GM23248 (cell line): ENCODE results near the gene KISS1. TPM values are rescaled to one million over a fixed set of nuclear protein-coding genes. Genes with fewer than 3 reads are reported as not detected.

Experiments used
- DNase-seq: peaks from one replicate; pipeline ENCODE4 v3.0.0-alpha.2; 2015
- H2AFZ ChIP-seq: fragments of 200-600 bp; sonication (generic); 2 replicates; pipeline ENCODE4 v1.6.1; 2016; ENCODE audit warnings: antibody characterized with exemption
- H3F3A ChIP-seq: fragments of 200-600 bp; sonication (generic); 2 replicates; pipeline ENCODE4 v1.6.1; 2016; ENCODE audit warnings: mild to moderate bottlenecking, antibody characterized with exemption, mixed run types; ENCODE audit not compliant: insufficient read depth
- H3K27ac ChIP-seq: fragments of 200-600 bp; sonication (generic); 2 replicates; pipeline ENCODE4 v1.5.1; 2016; ENCODE audit warnings: mild to moderate bottlenecking
- H3K27me3 ChIP-seq: fragments of 200-600 bp; sonication (generic); replicated peaks from 2 replicates; pipeline ENCODE4 v1.6.1; 2016; ENCODE audit warnings: mild to moderate bottlenecking; ENCODE audit not compliant: insufficient read depth
- H3K36me3 ChIP-seq: fragments of 200-600 bp; sonication (generic); 2 replicates; pipeline ENCODE4 v1.6.1; 2016; ENCODE audit warnings: low read depth, mild to moderate bottlenecking
- H3K4me1 ChIP-seq: fragments of 200-600 bp; sonication (generic); 2 replicates; pipeline ENCODE4 v1.6.1; 2016; ENCODE audit warnings: mild to moderate bottlenecking; ENCODE audit not compliant: insufficient read depth
- H3K4me2 ChIP-seq: fragments of 200-600 bp; sonication (generic); one replicate; pipeline ENCODE4 v1.6.1; 2016; ENCODE audit warnings: mild to moderate bottlenecking; ENCODE audit not compliant: unreplicated experiment
- H3K4me3 ChIP-seq: fragments of 200-600 bp; sonication (generic); 2 replicates; pipeline ENCODE4 v1.5.1; 2016; ENCODE audit warnings: mild to moderate bottlenecking
- H3K79me2 ChIP-seq: fragments of 200-600 bp; sonication (generic); 2 replicates; pipeline ENCODE4 v1.6.1; 2016; ENCODE audit warnings: mild to moderate bottlenecking; ENCODE audit not compliant: insufficient read depth
- H3K9ac ChIP-seq: fragments of 200-600 bp; sonication (generic); 2 replicates; pipeline ENCODE4 v1.6.1; 2016; ENCODE audit warnings: mild to moderate bottlenecking
- H3K9me2 ChIP-seq: fragments of 200-600 bp; sonication (generic); 2 replicates; pipeline ENCODE4 v1.6.1; 2016; ENCODE audit warnings: mixed run types, mild to moderate bottlenecking, moderate library complexity; ENCODE audit not compliant: insufficient read depth
- H3K9me3 ChIP-seq: fragments of 200-600 bp; sonication (generic); one replicate; pipeline ENCODE4 v1.6.1; 2017; ENCODE audit warnings: low read depth
- H4K20me1 ChIP-seq: fragments of 200-600 bp; sonication (generic); 2 replicates; pipeline ENCODE4 v1.6.0; 2016; ENCODE audit not compliant: insufficient read depth
- EZH2 ChIP-seq: fragments of 200-600 bp; sonication (generic); IDR thresholded peaks from 2 replicates; pipeline ENCODE4 v1.6.1; 2018; ENCODE audit warnings: antibody characterized with exemption, mild to moderate bottlenecking; ENCODE audit not compliant: insufficient read depth, poor library complexity, severe bottlenecking
- EZH2phosphoT487 ChIP-seq: fragments of 200-600 bp; sonication (generic); IDR thresholded peaks from 2 replicates; pipeline ENCODE4 v1.6.1; 2018; ENCODE audit warnings: antibody characterized with exemption, moderate library complexity, mild to moderate bottlenecking, low read depth; ENCODE audit not compliant: insufficient read depth
- WGBS, 2 experiments: methylation state at CpG; one replicate each; pipeline ENCODE4 v1.1.6; 2015 to 2017; ENCODE audit warnings: low lambda C conversion rate in 2 of 2, low coverage in 1 of 2; ENCODE audit errors: missing lambda C conversion rate in 2 of 2; 5-methylcytosine and 5-hydroxymethylcytosine counted together
- in situ Hi-C: fragments of 300-500 bp; cut with MboI; formaldehyde crosslinking; loops from 2 replicates; pipeline ENCODE4 v1.15.0; 2020
- polyA plus RNA-seq: library from polyadenylated mRNA; unstranded; fragments of >200 nt; fragmentation: Nextera tagmentation; extraction: Ambion mirVana; gene quantifications from 2 replicates; pipeline ENCODE4 v1.2.1, GENCODE V29; 2016
- total RNA-seq: library from RNA; depleted of rRNA; stranded (reverse); fragments of >200 nt; shearing (Covaris generic); gene quantifications from 2 replicates; pipeline ENCODE4 v1.2.3, GENCODE V29; 2014

Gene KISS1
- total and polyA plus RNA-seq, 2 experiments from 2014 or later: not detected

DNA sequence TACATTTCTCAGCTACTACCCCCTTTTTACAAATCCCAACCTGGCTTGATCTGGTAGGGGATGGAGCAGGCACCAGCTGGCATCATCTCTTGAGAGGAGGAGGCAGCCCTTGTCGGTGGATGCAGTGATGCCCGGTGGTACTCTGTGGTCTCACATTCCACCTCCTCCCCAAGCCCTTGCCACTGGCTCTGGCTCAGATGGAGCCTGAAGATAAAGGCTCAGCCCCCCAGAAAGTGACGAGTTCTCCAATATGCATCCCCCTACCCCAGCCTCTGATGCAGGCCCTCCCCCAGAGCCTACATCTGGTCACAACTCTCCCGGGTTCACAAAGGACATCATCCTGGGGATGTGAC lies 21.3 kb upstream of the KISS1 start:
- Histone ChIP-seq H3K79me2 (no peaks in the 10 kb centered on the region), H3K9me2 (no peaks in the 10 kb centered on the region), H3K36me3 (no peaks in the 10 kb centered on the region), H3K4me1 (no peaks in the 10 kb centered on the region), H3K9me3 (no peaks in the 10 kb centered on the region), H4K20me1 (no peaks in the 10 kb centered on the region), H3K4me3 (no peak overlapping the region), H3F3A (no peaks in the 10 kb centered on the region), H3K27me3 (no peaks in the 10 kb centered on the region), H3K27ac (no peak overlapping the region), H2AFZ (no peak overlapping the region), H3K9ac (no peak overlapping the region), H3K4me2 (no peak overlapping the region)
- WGBS, 2 experiments: 66 to 85% methylated on average over 4 of the region's 4 CpGs
- in situ Hi-C loops: no loop called here
- TF ChIP-seq EZH2 (no peak), EZH2phosphoT487 (no peak)
- DNase-seq: no peak

DNA sequence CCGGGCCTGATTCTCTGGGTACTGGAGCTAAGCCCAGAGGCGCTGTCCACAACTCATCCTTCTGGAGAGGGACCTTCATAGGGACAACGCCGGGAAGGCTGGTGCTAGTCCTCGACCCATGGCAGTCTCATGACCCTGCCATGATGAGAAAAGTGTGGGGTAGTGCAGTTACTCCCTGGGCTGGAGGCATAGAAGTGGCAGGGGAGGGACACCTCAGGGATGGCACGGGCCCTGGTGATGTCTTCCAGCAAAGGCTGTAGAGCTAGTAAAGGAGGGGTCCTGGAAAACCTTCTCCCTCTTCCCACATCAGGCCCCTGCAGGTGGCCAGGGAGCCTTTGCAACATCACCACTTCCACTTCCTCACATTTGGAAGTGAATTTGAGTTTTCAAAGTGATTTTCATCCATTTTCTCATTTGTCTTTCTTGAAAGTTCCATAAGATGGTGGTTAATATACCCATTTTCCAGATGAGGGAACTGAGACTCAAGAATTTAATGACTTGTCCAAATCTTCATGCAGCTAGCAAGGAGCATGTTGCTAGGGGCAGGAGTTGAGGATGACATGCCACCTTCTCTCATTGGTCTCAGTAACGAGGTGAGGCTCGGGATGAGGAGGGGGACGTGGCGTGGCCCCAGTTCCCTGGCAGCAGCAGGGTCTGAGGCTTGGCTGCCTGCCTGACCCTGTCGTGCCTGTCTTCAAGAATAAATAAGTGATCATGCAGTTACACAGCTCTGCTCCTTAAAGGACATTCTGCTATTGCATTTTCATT lies 20.8 kb upstream of the KISS1 start:
- no peak overlapping the region for H2AFZ ChIP-seq
- no peak overlapping the region for H3K4me3 ChIP-seq
- H3K36me3 ChIP-seq: no peaks in the 10 kb centered on the region
- H3K27ac ChIP-seq: no peak overlapping the region
- no peaks in the 10 kb centered on the region for H3F3A ChIP-seq
- no peak overlapping the region for H3K9ac ChIP-seq
- no peaks in the 10 kb centered on the region for H4K20me1 ChIP-seq
- no peaks in the 10 kb centered on the region for H3K9me2 ChIP-seq
- in situ Hi-C loops: no loop called here
- no peak for TF ChIP-seq EZH2phosphoT487
- no peak for TF ChIP-seq EZH2
- H3K4me1 ChIP-seq: no peaks in the 10 kb centered on the region
- no peaks in the 10 kb centered on the region for H3K27me3 ChIP-seq
- no peaks in the 10 kb centered on the region for H3K9me3 ChIP-seq
- DNase-seq: no peak
- no peak overlapping the region for H3K4me2 ChIP-seq
- H3K79me2 ChIP-seq: no peaks in the 10 kb centered on the region
- WGBS, 2 experiments: 72 to 74% methylated on average over 11 of the region's 11 CpGs

DNA sequence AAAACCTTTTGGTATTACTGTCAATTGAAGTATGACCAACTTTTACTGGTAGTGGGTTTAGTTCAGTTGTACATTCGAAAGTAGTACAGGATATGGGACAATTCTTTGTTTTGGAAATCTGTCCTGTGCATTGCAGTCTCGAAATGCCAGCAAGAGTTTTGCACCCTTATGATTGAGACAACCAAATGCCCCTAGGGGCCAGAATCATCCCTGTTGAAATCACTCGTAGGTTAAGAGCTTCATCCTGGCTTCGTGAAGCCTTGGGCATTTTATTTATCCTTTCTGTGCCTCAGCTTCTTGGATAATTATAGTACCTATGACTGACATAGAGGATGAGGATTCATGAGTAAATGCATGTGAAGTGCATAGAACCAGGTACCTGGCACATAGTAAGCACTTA lies 19.9 kb upstream of the KISS1 start:
- Histone ChIP-seq H3K27ac (no peak overlapping the region), H3K4me2 (no peak overlapping the region), H3K27me3 (no peaks in the 10 kb centered on the region), H3K79me2 (no peaks in the 10 kb centered on the region), H3K9me2 (no peaks in the 10 kb centered on the region), H3K4me3 (no peak overlapping the region), H3K9ac (no peak overlapping the region), H3K36me3 (no peaks in the 10 kb centered on the region), H3K4me1 (no peaks in the 10 kb centered on the region), H3F3A (no peaks in the 10 kb centered on the region), H4K20me1 (no peaks in the 10 kb centered on the region), H3K9me3 (no peaks in the 10 kb centered on the region), H2AFZ (no peak overlapping the region)
- in situ Hi-C loops: no loop called here
- no peak for DNase-seq
- TF ChIP-seq EZH2phosphoT487: no peak
- no peak for TF ChIP-seq EZH2
- 84 to 87% methylated on average over 4 of the region's 4 CpGs for WGBS, 2 experiments

DNA sequence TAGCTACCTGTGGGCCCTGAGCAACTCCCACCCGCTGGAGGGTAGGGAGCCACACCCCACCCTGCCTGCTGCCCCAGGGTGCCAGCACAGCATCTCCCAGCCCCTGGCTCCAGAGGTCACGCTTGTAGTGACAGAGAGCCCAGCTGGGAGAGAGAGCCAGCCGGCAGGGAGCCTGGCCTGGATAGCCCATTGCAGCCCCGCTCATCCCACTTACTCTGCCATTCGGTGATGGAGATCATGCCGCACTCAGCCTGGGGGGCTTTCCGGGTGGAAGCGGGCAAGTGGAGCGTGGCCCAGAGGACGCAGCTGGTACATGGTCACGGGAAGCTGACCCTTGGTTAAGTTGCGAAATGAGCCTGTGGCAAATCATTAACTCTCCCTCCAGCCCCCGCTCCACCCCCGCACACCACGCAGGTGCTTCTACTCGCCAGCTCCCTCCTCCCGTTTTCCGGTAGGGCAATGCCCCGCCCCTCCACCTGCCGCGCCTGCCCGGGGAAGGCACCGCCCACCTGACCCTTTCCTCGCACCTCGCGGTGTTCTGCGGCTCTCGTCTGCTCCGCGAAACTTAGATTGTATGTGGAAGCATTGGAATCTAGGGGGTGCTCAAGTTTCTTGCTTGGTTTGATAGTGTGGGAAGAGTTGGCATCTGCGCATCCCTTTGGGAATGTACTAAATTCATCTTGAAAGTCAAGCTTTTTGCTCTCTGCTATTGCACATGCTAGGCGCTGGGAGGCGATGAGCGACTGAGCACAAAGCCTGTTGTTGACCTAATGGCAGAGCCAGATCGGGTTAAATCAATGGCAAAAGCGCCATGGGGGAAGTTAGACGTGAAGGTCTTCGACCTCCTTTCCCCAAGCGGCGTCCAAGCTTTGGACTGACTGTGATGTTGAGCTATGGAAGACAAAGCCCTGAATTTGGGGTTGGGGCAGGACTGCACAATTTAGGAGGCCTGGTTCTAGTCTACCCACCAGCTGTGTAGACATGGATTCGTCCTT lies 17.7 kb upstream of the KISS1 start, which contains the start of gene GOLT1A:
Gene GOLT1A, minus strand, starts transcription at position 321 of the 995 bp plus-strand sequence. Its CDS starts 82 bp downstream, at position 239.
- Histone ChIP-seq H3F3A (no peaks in the 10 kb centered on the region), H3K79me2 (no peaks in the 10 kb centered on the region), H3K9me3 (no peaks in the 10 kb centered on the region), H3K27ac (no peak within 1 kb of the TSS), H2AFZ (peak within 1 kb of the TSS; percentile 15; the same call in 1 of the 2 replicates), H3K9ac (no peak within 1 kb of the TSS), H3K4me1 (no peaks in the 10 kb centered on the region), H3K27me3 (no peaks in the 10 kb centered on the region), H3K36me3 (no peaks in the 10 kb centered on the region), H3K9me2 (no peaks in the 10 kb centered on the region), H3K4me3 (peak within 1 kb of the TSS; percentile 46; the same call in 1 of the 2 replicates), H3K4me2 (peak within 1 kb of the TSS; percentile 41), H4K20me1 (no peaks in the 10 kb centered on the region)
- no peak for TF ChIP-seq EZH2
- TF ChIP-seq EZH2phosphoT487: no peak
- in situ Hi-C loops: no loop called here
- 24 to 27% methylated on average over 36 to 37 of the region's 41 CpGs for WGBS, 2 experiments
- peak; percentile 77 for DNase-seq
